K562 (cell line): Measurements from ENCODE around the gene CDC27. TPM values are rescaled to one million over a fixed set of nuclear protein-coding genes. Genes with fewer than 3 reads are reported as not detected.

Experiments
- BACH1 ChIP-seq: fragments of 200-800 bp; sonication (Bioruptor generic); IDR thresholded peaks from 2 replicates; pipeline ENCODE4 v1.6.1; 2016; ENCODE audit warnings: missing genetic modification characterization, missing compliant biosample characterization
- BRCA1 ChIP-seq, 2 experiments: fragments of 450-650 bp in 1 of 2; sonication (generic) in 1 of 2; formaldehyde crosslinking in 1 of 2; IDR thresholded peaks; 2 replicates each; pipeline versions ENCODE4 v1.5.0 to v1.6.1; 2017 to 2020; ENCODE audit warnings: mild to moderate bottlenecking in 1 of 2, missing genetic modification reagents in 1 of 2
- CBFB ChIP-seq: sonication (generic); formaldehyde crosslinking; IDR thresholded peaks from 2 replicates; pipeline ENCODE4 v1.4.0; 2020; ENCODE audit warnings: mild to moderate bottlenecking, missing genetic modification reagents
- CBX1 ChIP-seq: sonication (generic); IDR thresholded peaks from 2 replicates; pipeline ENCODE4 v1.6.1; 2016; ENCODE audit warnings: antibody characterized with exemption, low read depth, mild to moderate bottlenecking
- CREM ChIP-seq: IDR thresholded peaks from 2 replicates; pipeline ENCODE4 v1.6.1; 2014; ENCODE audit warnings: antibody characterized with exemption, low read depth
- EGR1 ChIP-seq: fragments of 450-650 bp; conservative IDR thresholded peaks from 2 replicates; pipeline ENCODE4 v1.6.1; 2017; ENCODE audit warnings: mild to moderate bottlenecking
- ELF4 ChIP-seq: fragments of 450-650 bp; formaldehyde crosslinking; IDR thresholded peaks from 2 replicates; pipeline ENCODE4 v1.4.0; 2022; ENCODE audit warnings: missing genetic modification characterization
- HCFC1 ChIP-seq: IDR thresholded peaks from 2 replicates; pipeline ENCODE4 v1.6.1; 2012; ENCODE audit warnings: low read depth, low read length, improper control_type of control experiment
- HDGF ChIP-seq: fragments of 450-650 bp; IDR thresholded peaks from 2 replicates; pipeline ENCODE4 v1.6.1; 2016
- KAT2B ChIP-seq: IDR thresholded peaks from one replicate; pipeline ENCODE4 v1.6.1; 2012; ENCODE audit warnings: low read depth, mild to moderate bottlenecking, control low read depth, inconsistent platforms, low read length, moderate library complexity
- KDM1A ChIP-seq, 2 experiments: fragments of 450-650 bp; IDR thresholded peaks; 2 replicates each; pipeline ENCODE4 v1.6.1; 2016; ENCODE audit warnings: mild to moderate bottlenecking in 2 of 2
- RAD21 ChIP-seq, 2 experiments: fragments of 250-450 bp in 1 of 2; fragments of 450-650 bp in 1 of 2; sonication (Bioruptor Pico) in 1 of 2; formaldehyde crosslinking in 1 of 2; IDR thresholded peaks in 1 of 2; conservative IDR thresholded peaks in 1 of 2; 2 replicates each; pipeline versions ENCODE4 v1.4.0 to v1.8.0; 2020 to 2022; ENCODE audit warnings: mild to moderate bottlenecking in 2 of 2, moderate library complexity in 1 of 2
- RHOXF2B ChIP-seq: fragments of 250-450 bp; sonication (Bioruptor Pico); conservative IDR thresholded peaks from 2 replicates; pipeline ENCODE4 v1.5.1; 2021
- SP1 ChIP-seq: sonication (generic); formaldehyde crosslinking; IDR thresholded peaks from 2 replicates; pipeline ENCODE4 v1.8.1; 2022; ENCODE audit warnings: mild to moderate bottlenecking, missing genetic modification reagents
- TAF7 ChIP-seq: fragments of 450-650 bp; IDR thresholded peaks from 2 replicates; pipeline ENCODE4 v1.6.1; 2016; ENCODE audit warnings: missing genetic modification characterization, missing compliant biosample characterization
- TGIF2 ChIP-seq: sonication (generic); formaldehyde crosslinking; IDR thresholded peaks from 2 replicates; pipeline ENCODE4 v1.8.1; 2022; ENCODE audit warnings: mild to moderate bottlenecking, missing genetic modification reagents, moderate library complexity
- YY1 ChIP-seq, 3 experiments: IDR thresholded peaks; 2 replicates each; pipeline ENCODE4 v1.6.1; 2011; ENCODE audit warnings: low read length in 2 of 3, mild to moderate bottlenecking in 2 of 3, moderate library complexity in 2 of 3, borderline replicate concordance in 1 of 3, control low read depth in 1 of 3, low read depth in 1 of 3; ENCODE audit not compliant: insufficient read depth in 3 of 3, insufficient replicate concordance in 2 of 3, control insufficient read depth in 1 of 3, insufficient read length in 1 of 3; ENCODE audit errors: extremely low read depth in 1 of 3
- ZC3H11A ChIP-seq: IDR thresholded peaks from 2 replicates; pipeline ENCODE4 v1.6.1; 2012; ENCODE audit warnings: low read depth, low read length, improper control_type of control experiment
- ZNF224 ChIP-seq: sonication (generic); formaldehyde crosslinking; IDR thresholded peaks from 2 replicates; pipeline ENCODE4 v1.8.0; 2022; ENCODE audit warnings: mild to moderate bottlenecking, missing genetic modification reagents
- ZNF583 ChIP-seq: fragments of 250-450 bp; sonication (Bioruptor Pico); IDR thresholded peaks from 2 replicates; pipeline ENCODE4 v1.4.0; 2020
- polyA plus RNA-seq, 8 experiments: library from polyadenylated mRNA; depleted of rRNA in 4 of 8; stranded (reverse) in 5 of 8; unstranded in 3 of 8; fragments of >200 nt; fragmentation: Nextera tagmentation in 2 of 8; fragmentation: Illumina TruSeq in 1 of 8; extraction: Ambion mirVana in 2 of 8; extraction: Trizol in 1 of 8; gene quantifications; 2 replicates each; pipeline versions ENCODE4 v1.2.1 to v1.2.3, GENCODE V29; 2011 to 2014; ENCODE audit warnings: inconsistent platforms in 1 of 8, missing spikeins in 1 of 8
- total RNA-seq, 7 experiments: library from RNA; depleted of rRNA in 6 of 7; stranded (reverse); fragments of >200 nt in 6 of 7; fragmentation: Illumina TruSeq in 2 of 7; extraction: Trizol in 2 of 7; gene quantifications; 2 replicates each; pipeline versions ENCODE4 v1.2.1 to v1.2.3, GENCODE V29; 2011 to 2021; ENCODE audit warnings: low replicate concordance in 1 of 7
- TF ChIP-seq, protein P1 (sequence below): fragments of 200-800 bp; sonication (Bioruptor generic); IDR thresholded peaks from 2 replicates; pipeline ENCODE4 v1.6.1; 2017; ENCODE audit warnings: missing genetic modification characterization, missing compliant biosample characterization
- TF ChIP-seq, protein P2 (sequence below), 2 experiments: fragments of 450-650 bp; IDR thresholded peaks; 2 replicates each; pipeline ENCODE4 v1.6.1; 2016
- TF ChIP-seq, protein P3 (sequence below): fragments of 250-450 bp; sonication (Bioruptor Pico); IDR thresholded peaks from 2 replicates; pipeline ENCODE4 v1.6.1; 2021; ENCODE audit warnings: mild to moderate bottlenecking
- TF ChIP-seq, protein P4 (sequence below), 2 experiments: IDR thresholded peaks; 2 replicates each; pipeline ENCODE4 v1.6.1; 2012; ENCODE audit warnings: improper control_type of control experiment in 2 of 2, low read depth in 2 of 2, low read length in 2 of 2, borderline replicate concordance in 1 of 2

CDC27 gene
- total and polyA plus RNA-seq, 9 of the 15 experiments (the other 6 are each of a cell fraction or from before 2014, with no cell fraction given), result 28.6 to 155 (median 94.1) TPM

DNA sequence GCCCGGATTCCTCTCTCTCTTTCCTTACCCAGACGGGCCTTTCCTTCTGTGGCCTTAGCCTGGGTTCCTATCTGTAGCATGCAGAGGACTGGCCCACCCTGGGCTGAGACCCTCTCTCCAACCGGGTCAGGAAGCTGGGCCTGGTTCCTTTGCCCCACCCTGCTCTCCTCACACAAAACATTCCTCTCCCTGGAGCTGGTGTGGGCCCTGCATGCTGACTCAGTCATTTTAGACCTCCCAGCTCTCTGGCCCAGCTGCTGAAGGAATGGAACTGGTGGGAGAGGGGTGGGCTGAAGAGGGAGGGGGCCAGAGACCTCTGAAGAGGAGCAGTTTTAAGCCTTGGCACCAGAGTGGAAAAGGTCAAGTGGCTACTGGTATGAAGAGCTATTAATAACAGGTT is 21.0 kb upstream of the CDC27 start (continued):
- TF ChIP-seq SP1, result 0 out of 2 replicates have a peak, but pooled peaks have one; percentile 20
- TF ChIP-seq, protein P1, sequence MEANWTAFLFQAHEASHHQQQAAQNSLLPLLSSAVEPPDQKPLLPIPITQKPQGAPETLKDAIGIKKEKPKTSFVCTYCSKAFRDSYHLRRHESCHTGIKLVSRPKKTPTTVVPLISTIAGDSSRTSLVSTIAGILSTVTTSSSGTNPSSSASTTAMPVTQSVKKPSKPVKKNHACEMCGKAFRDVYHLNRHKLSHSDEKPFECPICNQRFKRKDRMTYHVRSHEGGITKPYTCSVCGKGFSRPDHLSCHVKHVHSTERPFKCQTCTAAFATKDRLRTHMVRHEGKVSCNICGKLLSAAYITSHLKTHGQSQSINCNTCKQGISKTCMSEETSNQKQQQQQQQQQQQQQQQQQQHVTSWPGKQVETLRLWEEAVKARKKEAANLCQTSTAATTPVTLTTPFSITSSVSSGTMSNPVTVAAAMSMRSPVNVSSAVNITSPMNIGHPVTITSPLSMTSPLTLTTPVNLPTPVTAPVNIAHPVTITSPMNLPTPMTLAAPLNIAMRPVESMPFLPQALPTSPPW (CRISPR knock-in tag), result peak; percentile 35; the same call in 1 of the 2 replicates
- TF ChIP-seq, protein P2, sequence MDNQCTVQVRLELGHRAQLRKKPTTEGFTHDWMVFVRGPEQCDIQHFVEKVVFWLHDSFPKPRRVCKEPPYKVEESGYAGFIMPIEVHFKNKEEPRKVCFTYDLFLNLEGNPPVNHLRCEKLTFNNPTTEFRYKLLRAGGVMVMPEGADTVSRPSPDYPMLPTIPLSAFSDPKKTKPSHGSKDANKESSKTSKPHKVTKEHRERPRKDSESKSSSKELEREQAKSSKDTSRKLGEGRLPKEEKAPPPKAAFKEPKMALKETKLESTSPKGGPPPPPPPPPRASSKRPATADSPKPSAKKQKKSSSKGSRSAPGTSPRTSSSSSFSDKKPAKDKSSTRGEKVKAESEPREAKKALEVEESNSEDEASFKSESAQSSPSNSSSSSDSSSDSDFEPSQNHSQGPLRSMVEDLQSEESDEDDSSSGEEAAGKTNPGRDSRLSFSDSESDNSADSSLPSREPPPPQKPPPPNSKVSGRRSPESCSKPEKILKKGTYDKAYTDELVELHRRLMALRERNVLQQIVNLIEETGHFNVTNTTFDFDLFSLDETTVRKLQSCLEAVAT (IDR thresholded peaks at IDR 0.05), result 0 out of 4 replicates have a peak, but pooled peaks of 1 of the 2 experiments have one; percentile 29
- no peak for TF ChIP-seq TAF7 (tag)
- TF ChIP-seq ZNF583 (CRISPR knock-in tag), result no peak
- no peak for TF ChIP-seq EGR1
- no peak for TF ChIP-seq RHOXF2B (CRISPR knock-in tag)
- TF ChIP-seq CBX1, result no peak
- no peak for TF ChIP-seq ZNF224 (CRISPR knock-in tag)
- no peak for TF ChIP-seq TGIF2 (CRISPR knock-in tag)
- TF ChIP-seq CREM, result no peak
- TF ChIP-seq KDM1A (IDR thresholded peaks at IDR 0.05), result no peak
- TF ChIP-seq, protein P3, sequence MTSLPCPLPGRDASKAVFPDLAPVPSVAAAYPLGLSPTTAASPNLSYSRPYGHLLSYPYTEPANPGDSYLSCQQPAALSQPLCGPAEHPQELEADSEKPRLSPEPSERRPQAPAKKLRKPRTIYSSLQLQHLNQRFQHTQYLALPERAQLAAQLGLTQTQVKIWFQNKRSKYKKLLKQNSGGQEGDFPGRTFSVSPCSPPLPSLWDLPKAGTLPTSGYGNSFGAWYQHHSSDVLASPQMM (CRISPR knock-in tag), result no peak
- no peak for TF ChIP-seq BRCA1 (IDR thresholded peaks at IDR 0.05)
- no peak for TF ChIP-seq BRCA1 (CRISPR knock-in tag; IDR thresholded peaks at IDR 0.05)
- TF ChIP-seq, protein P4, sequence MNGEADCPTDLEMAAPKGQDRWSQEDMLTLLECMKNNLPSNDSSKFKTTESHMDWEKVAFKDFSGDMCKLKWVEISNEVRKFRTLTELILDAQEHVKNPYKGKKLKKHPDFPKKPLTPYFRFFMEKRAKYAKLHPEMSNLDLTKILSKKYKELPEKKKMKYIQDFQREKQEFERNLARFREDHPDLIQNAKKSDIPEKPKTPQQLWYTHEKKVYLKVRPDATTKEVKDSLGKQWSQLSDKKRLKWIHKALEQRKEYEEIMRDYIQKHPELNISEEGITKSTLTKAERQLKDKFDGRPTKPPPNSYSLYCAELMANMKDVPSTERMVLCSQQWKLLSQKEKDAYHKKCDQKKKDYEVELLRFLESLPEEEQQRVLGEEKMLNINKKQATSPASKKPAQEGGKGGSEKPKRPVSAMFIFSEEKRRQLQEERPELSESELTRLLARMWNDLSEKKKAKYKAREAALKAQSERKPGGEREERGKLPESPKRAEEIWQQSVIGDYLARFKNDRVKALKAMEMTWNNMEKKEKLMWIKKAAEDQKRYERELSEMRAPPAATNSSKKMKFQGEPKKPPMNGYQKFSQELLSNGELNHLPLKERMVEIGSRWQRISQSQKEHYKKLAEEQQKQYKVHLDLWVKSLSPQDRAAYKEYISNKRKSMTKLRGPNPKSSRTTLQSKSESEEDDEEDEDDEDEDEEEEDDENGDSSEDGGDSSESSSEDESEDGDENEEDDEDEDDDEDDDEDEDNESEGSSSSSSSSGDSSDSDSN (IDR thresholded peaks at IDR 0.05; ENCODE audit: borderline replicate concordance in 1 of 2, low read depth in 2 of 2, low read length in 2 of 2), result 0 out of 4 replicates have a peak, but pooled peaks of 1 of the 2 experiments have one; percentile 57
- TF ChIP-seq CBFB (CRISPR knock-in tag), result no peak
- TF ChIP-seq YY1 (IDR thresholded peaks at IDR 0.05; ENCODE audit: borderline replicate concordance in 1 of 3, control insufficient read depth in 1 of 3, extremely low read depth in 1 of 3, insufficient read depth in 3 of 3, insufficient read length in 1 of 3, insufficient replicate concordance in 2 of 3, low read depth in 1 of 3, low read length in 2 of 3), result no peak
- no peak for TF ChIP-seq ZC3H11A
- TF ChIP-seq ELF4 (CRISPR knock-in tag), result 0 out of 2 replicates have a peak, but pooled peaks have one; percentile 25
- no peak for TF ChIP-seq BACH1 (tag)
- TF ChIP-seq RAD21 (CRISPR knock-in tag; conservative IDR thresholded peaks at IDR 0.05 in 1 of 2, IDR thresholded peaks at IDR 0.05 in 1 of 2), result no peak
- no peak for TF ChIP-seq HCFC1
- TF ChIP-seq HDGF, result 0 out of 2 replicates have a peak, but pooled peaks have one; percentile 28
- no peak for TF ChIP-seq KAT2B
